PFSK-1 (cell line): ENCODE data around the gene RNF7.

Experiments used
- FOXP2 ChIP-seq: optimal IDR thresholded peaks from 2 replicates; pipeline ENCODE3; 2011; ENCODE audit warnings: borderline replicate concordance, control low read depth, inconsistent platforms; ENCODE audit not compliant: insufficient read depth; ENCODE audit errors: extremely low read length, extremely low read depth
- POLR2AphosphoS5 ChIP-seq: IDR thresholded peaks from 2 replicates; pipeline ENCODE4 v1.6.1; 2012; ENCODE audit warnings: low read depth, mild to moderate bottlenecking, control low read depth, low read length, moderate library complexity
- REST ChIP-seq, 2 experiments: IDR thresholded peaks; 2 replicates each; pipeline versions ENCODE4 v1.6.1 to v1.8.0; 2011 to 2012; ENCODE audit warnings: low read depth in 2 of 2, low read length in 2 of 2, control low read depth in 1 of 2, inconsistent platforms in 1 of 2, mild to moderate bottlenecking in 1 of 2, moderate library complexity in 1 of 2; ENCODE audit not compliant: insufficient read depth in 1 of 2
- SIN3A ChIP-seq: IDR thresholded peaks from 2 replicates; pipeline ENCODE4 v1.6.1; 2012; ENCODE audit warnings: mild to moderate bottlenecking, low read length, moderate library complexity, borderline replicate concordance; ENCODE audit not compliant: insufficient read depth
- TAF1 ChIP-seq: IDR thresholded peaks from 2 replicates; pipeline ENCODE4 v1.6.1; 2012; ENCODE audit warnings: low read length, control low read depth, borderline replicate concordance; ENCODE audit not compliant: insufficient read depth

The RNF7 gene

GRCh38 chr3:141710888-141711616, 27.0 kb upstream of the RNF7 start:
- TF ChIP-seq FOXP2 (no peak), POLR2AphosphoS5 (no peak), REST (IDR thresholded peaks at IDR 0.05; ENCODE audit: insufficient read depth in 1 of 2, low read depth in 2 of 2, low read length in 2 of 2) (no peak), SIN3A (no peak), TAF1 (no peak)

GRCh38 chr3:141714671-141715070, 23.4 kb upstream of the RNF7 start:
- TF ChIP-seq POLR2AphosphoS5 (no peak), SIN3A (no peak), FOXP2 (no peak), REST (IDR thresholded peaks at IDR 0.05; ENCODE audit: insufficient read depth in 1 of 2, low read depth in 2 of 2, low read length in 2 of 2) (no peak), TAF1 (no peak)

DNA sequence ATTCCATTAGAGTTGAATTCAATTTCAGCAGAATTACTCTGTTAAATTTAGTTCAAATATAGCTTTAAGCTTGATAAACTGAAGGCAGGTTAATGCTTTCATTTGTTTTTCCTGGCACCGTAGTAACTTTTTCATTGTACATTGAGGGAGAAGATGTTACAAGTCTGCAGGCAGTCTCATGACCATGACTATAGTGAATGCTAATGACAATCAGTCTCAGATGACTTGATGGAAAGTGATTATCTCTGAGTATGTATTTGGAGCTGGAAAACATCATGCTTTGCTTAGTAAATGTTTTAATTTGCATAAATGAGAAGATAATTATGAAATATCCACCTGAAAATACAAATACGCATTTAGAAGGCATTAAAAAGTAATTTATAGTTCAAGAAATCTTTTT, 16.0 kb upstream of the RNF7 start:
- no peak for TF ChIP-seq TAF1
- TF ChIP-seq SIN3A: no peak
- TF ChIP-seq POLR2AphosphoS5: no peak
- no peak for TF ChIP-seq REST (IDR thresholded peaks at IDR 0.05; ENCODE audit: insufficient read depth in 1 of 2, low read depth in 2 of 2, low read length in 2 of 2)
- TF ChIP-seq FOXP2: no peak

- TF ChIP-seq FOXP2 (no peak), POLR2AphosphoS5 (no peak), SIN3A (no peak), TAF1 (no peak), REST (IDR thresholded peaks at IDR 0.05; ENCODE audit: insufficient read depth in 1 of 2, low read depth in 2 of 2, low read length in 2 of 2) (no peak)
Measured at GRCh38 chr3:141722648-141723047, 15.4 kb upstream of the RNF7 start.

- TF ChIP-seq REST (IDR thresholded peaks at IDR 0.05; ENCODE audit: insufficient read depth in 1 of 2, low read depth in 2 of 2, low read length in 2 of 2): no peak
- no peak for TF ChIP-seq POLR2AphosphoS5
- no peak for TF ChIP-seq TAF1
- no peak for TF ChIP-seq SIN3A
- no peak for TF ChIP-seq FOXP2
Measured at GRCh38 chr3:141723255-141723654, 14.8 kb upstream of the RNF7 start.
